Left lung (tissue), 10 donors: ENCODE results near the gene SULT1A1. TPM values are rescaled to one million over a fixed set of nuclear protein-coding genes. Genes with fewer than 3 reads are reported as not detected.
"Not testable (repeated sequence)": the region's sequence is repeated elsewhere in the genome, so short reads cannot be mapped to it uniquely, and the experiment has no call there.

Experiments
- ATAC-seq: fragments of 200-7000 bp; cut with Tn5 transposase; one replicate; pipeline ENCODE4 v1.9.1; 2020; ENCODE audit warnings: moderate library complexity
- DNase-seq, 4 donors: peaks; one replicate each; pipeline ENCODE4 v3.0.0-alpha.2; 2013 to 2020
- H3K27ac ChIP-seq, 2 donors: fragments of 200-600 bp; sonication (generic) in 1 of 2; one replicate each; pipeline versions ENCODE4 v1.5.0 to v1.8.0; 2020 to 2021
- H3K27me3 ChIP-seq, 2 donors: fragments of 200-600 bp; sonication (generic) in 1 of 2; one replicate each; pipeline versions ENCODE4 v1.5.0 to v1.8.0; 2020 to 2021
- H3K36me3 ChIP-seq, 2 donors: fragments of 200-600 bp; sonication (generic) in 1 of 2; one replicate each; pipeline versions ENCODE4 v1.5.0 to v1.8.0; 2020 to 2021
- H3K4me1 ChIP-seq, 2 donors: fragments of 200-600 bp; one replicate each; pipeline ENCODE4 v1.8.0; 2021
- H3K4me3 ChIP-seq, 2 donors: fragments of 200-600 bp; sonication (generic) in 1 of 2; one replicate each; pipeline versions ENCODE4 v1.5.0 to v1.8.0; 2020 to 2021; ENCODE audit warnings: mild to moderate bottlenecking in 1 of 2
- H3K9me3 ChIP-seq, 2 donors: fragments of 200-600 bp; sonication (generic) in 1 of 2; one replicate each; pipeline versions ENCODE4 v1.5.0 to v1.8.0; 2020 to 2021
- intact Hi-C, 2 donors: fragments of 100-400 bp; cut with DNase I; formaldehyde crosslinking; loops; one replicate each; pipeline versions ENCODE4 v1.11.2 to v1.14.2; 2022
- polyA plus RNA-seq, 6 donors: library from polyadenylated mRNA; unstranded; fragments of 120-200 nt; gene quantifications; one replicate each; pipeline ENCODE4 v1.2.1, GENCODE V29; 2013; ENCODE audit not compliant: insufficient read length in 6 of 6
- total RNA-seq, 2 donors: library from RNA; stranded (reverse); fragmentation: NEBNext Ultra II Directional; extraction: Animal tissue kit (Norgen Biotek cat#: 25700); gene quantifications; one replicate each; pipeline ENCODE4 v1.2.1, GENCODE V29; 2021
- TF ChIP-seq, protein P1 (sequence below), 2 donors: fragments of 200-600 bp; sonication (generic) in 1 of 2; IDR thresholded peaks; one replicate each; pipeline versions ENCODE4 v1.5.0 to v1.8.0; 2021; ENCODE audit warnings: antibody characterized with exemption in 2 of 2
- donor health status: DM: no; HTN: yes; CAD: no.
- donor health status: DM: no; HTN: no; CAD: no.

SULT1A1 gene
- total and polyA plus RNA-seq, 8 donors = 21.8 to 68.6 (median 37.7) TPM

DNA sequence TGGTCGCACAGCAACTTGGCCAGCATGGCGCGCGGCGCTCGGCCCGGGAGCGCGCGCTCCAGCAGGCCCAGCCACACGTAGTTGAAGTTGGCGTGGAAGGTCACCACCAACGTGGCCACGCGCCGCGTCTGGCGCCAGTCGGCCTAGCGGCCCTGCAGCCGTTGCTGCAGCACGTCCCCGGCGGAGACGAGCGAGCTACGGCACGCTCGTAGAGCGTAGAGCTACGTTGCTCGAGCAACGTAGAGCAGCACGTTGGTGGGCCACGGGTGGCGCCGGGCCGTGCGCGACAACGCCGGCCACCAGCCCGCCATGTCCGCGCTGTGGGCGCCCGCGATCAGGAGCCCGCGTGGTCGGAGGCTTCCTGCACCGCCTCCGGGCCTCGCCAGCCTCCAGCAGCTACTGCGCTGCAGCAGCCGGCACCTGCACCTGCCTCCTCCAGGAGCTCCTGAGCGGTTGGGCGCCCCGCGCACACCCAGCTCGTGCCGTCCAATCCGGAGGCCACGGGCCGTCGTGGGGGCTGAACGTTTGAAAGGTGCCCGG lies 13.4 kb upstream of the SULT1A1 start:
- ATAC-seq = peak; percentile 97
- intact Hi-C loops = no loop called here
- Histone ChIP-seq H3K4me1 (peaks cover 0 to 17% of the 10 kb centered on the region in 2 donors), H3K9me3 (no peaks in the 10 kb centered on the region), H3K27me3 (peaks cover 0 to 7% of the 10 kb centered on the region in 2 donors), H3K4me3 (peak overlapping the region; percentile 54 to 58), H3K36me3 (no peaks in the 10 kb centered on the region), H3K27ac (peak overlapping the region in 1 of 2 donors; percentile 55)
- peak; percentile 27 to 91 (median 52) for DNase-seq
- TF ChIP-seq, protein P1, sequence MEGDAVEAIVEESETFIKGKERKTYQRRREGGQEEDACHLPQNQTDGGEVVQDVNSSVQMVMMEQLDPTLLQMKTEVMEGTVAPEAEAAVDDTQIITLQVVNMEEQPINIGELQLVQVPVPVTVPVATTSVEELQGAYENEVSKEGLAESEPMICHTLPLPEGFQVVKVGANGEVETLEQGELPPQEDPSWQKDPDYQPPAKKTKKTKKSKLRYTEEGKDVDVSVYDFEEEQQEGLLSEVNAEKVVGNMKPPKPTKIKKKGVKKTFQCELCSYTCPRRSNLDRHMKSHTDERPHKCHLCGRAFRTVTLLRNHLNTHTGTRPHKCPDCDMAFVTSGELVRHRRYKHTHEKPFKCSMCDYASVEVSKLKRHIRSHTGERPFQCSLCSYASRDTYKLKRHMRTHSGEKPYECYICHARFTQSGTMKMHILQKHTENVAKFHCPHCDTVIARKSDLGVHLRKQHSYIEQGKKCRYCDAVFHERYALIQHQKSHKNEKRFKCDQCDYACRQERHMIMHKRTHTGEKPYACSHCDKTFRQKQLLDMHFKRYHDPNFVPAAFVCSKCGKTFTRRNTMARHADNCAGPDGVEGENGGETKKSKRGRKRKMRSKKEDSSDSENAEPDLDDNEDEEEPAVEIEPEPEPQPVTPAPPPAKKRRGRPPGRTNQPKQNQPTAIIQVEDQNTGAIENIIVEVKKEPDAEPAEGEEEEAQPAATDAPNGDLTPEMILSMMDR (IDR thresholded peaks at IDR 0.05) = no peak

- H3K27me3 ChIP-seq, H3K36me3 ChIP-seq, DNase-seq, intact Hi-C loops, H3K9me3 ChIP-seq: not testable (repeated sequence)
- ATAC-seq = peak; percentile 59
- peak overlapping the region; percentile 54 to 58 for H3K4me3 ChIP-seq
- H3K4me1 ChIP-seq = peaks cover 0 to 17% of the 10 kb centered on the region in 2 donors
- peak overlapping the region in 1 of 2 donors; percentile 55 for H3K27ac ChIP-seq
Measured at GRCh38 chr16:28622532-28623171, 12.8 kb upstream of the SULT1A1 start.

DNA sequence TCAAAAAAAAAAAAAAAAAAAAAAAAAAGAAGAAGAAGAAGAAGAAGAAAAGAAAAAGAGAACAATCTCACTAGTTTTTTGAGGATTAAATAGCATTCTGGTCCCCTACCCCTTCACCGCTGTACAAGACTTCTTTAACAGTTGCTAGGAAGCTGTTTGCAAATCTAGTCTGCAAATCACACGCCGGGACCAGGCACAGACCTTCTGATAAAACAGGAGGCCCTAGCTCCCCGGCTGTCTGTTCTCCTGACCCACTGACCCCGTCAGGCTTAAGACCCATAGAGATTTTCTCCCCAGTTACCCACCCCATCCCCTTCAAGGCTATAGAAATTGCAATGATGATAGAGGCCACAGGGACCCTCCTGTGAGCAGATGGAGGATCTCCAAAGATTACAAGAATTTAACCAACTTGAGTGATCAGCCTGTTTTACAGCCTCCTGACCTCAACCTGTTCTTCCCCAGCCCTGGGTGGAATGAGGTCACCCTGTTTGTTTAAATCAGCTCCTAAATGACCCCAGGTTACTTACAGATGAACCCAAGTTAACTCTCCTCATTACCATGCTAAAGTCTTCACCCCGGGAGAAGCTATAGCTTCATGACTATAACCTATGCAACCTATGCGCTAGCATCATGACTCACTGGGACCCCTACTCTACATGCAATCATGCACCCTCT lies 11.8 kb upstream of the SULT1A1 start:
- intact Hi-C loops = no loop called here
- DNase-seq (no peak), ATAC-seq (no peak)
- Histone ChIP-seq H3K9me3 (no peaks in the 10 kb centered on the region), H3K27ac (no peak overlapping the region), H3K27me3 (peaks cover 0 to 7% of the 10 kb centered on the region in 2 donors), H3K36me3 (no peaks in the 10 kb centered on the region), H3K4me1 (peaks cover 0 to 25% of the 10 kb centered on the region in 2 donors), H3K4me3 (no peak overlapping the region)
- TF ChIP-seq, protein P1 (IDR thresholded peaks at IDR 0.05) = no peak

GRCh38 chr16:28620316-28620715 lies 10.5 kb upstream of the SULT1A1 start:
- H3K4me3 ChIP-seq, H3K9me3 ChIP-seq, DNase-seq, H3K36me3 ChIP-seq, H3K27ac ChIP-seq, intact Hi-C loops, ATAC-seq, H3K27me3 ChIP-seq: not testable (repeated sequence)
- H3K4me1 ChIP-seq = peaks cover 0 to 33% of the 10 kb centered on the region in 2 donors

- Histone ChIP-seq H3K4me3 (no peak overlapping the region), H3K4me1 (peaks cover 0 to 26% of the 10 kb centered on the region in 2 donors), H3K9me3 (no peaks in the 10 kb centered on the region), H3K27ac (no peak overlapping the region), H3K27me3 (no peaks in the 10 kb centered on the region), H3K36me3 (no peaks in the 10 kb centered on the region)
- ATAC-seq (no peak), DNase-seq (no peak)
- TF ChIP-seq, protein P1 (IDR thresholded peaks at IDR 0.05) = no peak
- intact Hi-C loops = no loop called here
Measured at GRCh38 chr16:28617874-28618273, 8.0 kb upstream of the SULT1A1 start.

DNA sequence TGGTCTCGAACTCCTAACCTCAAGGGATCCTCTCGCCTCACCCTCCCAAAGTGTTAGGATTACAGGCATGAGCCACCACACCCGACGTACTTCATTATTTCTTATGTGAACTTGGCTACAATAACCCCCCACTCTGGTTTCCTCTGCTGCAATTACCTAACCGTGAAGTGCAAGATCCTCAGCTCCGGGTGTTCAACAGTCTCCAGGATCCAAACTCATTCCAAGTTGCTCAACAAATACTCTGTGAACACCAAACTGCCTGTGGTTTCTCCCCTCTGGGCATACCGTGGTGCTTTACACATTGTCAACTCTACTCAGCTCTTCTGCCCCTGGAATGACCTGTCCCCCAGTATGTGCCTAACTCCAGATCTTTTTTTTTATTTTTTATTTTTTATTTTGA lies 6.8 kb upstream of the SULT1A1 start:
- Histone ChIP-seq H3K4me3 (no peak overlapping the region), H3K4me1 (peaks cover 0 to 16% of the 10 kb centered on the region in 2 donors), H3K36me3 (no peaks in the 10 kb centered on the region), H3K27me3 (no peaks in the 10 kb centered on the region), H3K27ac (peak overlapping the region in 1 of 2 donors; percentile 13), H3K9me3 (no peaks in the 10 kb centered on the region)
- no peak for DNase-seq
- intact Hi-C loops = no loop called here
- TF ChIP-seq, protein P1 (IDR thresholded peaks at IDR 0.05) = no peak
- no peak for ATAC-seq

GRCh38 chr16:28616224-28616577 lies 6.4 kb upstream of the SULT1A1 start:
- H3K4me3 ChIP-seq, H3K27me3 ChIP-seq, DNase-seq, H3K9me3 ChIP-seq, H3K36me3 ChIP-seq, ATAC-seq, intact Hi-C loops: not testable (repeated sequence)
- peaks cover 0 to 19% of the 10 kb centered on the region in 2 donors for H3K4me1 ChIP-seq
- H3K27ac ChIP-seq = peak overlapping the region in 1 of 2 donors; percentile 13
